GM19324 (cell line): ENCODE data around the gene RARRES2.
"Not testable (repeated sequence)": the region's sequence is repeated elsewhere in the genome, so short reads cannot be mapped to it uniquely, and the experiment has no call there.

Experiments used
- ATAC-seq: cut with Tn5 transposase; IDR thresholded peaks from one replicate; pipeline ENCODE4 v1.9.1; 2021; ENCODE audit warnings: mild to moderate bottlenecking, moderate library complexity; ENCODE audit not compliant: unreplicated experiment, low FRiP score

The RARRES2 gene

DNA sequence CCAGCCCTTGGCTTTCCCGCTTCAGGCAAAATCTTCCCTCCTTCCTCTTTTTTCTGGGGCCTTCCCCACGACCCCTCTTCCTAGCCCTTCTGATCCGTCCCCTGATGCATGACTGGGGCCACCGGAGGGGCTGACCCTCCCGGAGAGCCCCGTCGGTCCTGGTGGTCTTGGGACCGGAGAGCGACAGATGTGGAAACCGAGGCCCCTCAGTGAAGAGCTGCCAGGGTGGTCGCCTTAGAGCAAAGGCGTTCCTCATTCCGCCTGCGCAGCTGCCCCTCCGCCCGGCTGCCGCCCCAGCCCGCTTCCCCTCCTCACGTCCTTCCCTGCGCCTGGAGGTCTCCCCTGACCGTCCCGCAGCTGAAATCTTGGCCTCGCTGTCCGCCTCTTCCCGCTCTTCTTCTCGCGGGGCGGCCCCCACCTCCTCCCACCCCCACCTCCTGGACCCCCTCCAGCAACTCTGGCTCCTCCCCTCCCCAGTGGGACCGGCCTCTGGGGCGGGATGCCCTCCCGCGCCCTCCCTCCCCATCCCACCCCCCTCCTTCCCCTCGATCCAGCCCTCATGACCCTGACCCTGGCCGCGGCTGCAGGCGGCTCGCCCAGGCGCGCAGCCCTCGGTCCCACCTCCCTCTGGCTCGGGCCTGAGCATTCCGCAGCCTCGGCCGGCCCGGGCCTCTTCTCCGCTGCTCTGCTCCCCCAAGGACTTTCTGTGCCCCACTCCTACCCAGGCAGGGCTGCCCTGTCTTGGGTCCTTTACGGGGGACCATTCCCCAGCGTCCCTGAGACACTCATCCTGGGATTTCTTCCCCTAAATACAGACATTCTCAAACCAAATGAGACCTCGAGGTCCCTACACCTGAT, at the start of gene RARRES2:
Gene RARRES2 (minus strand): TSS at position 367 of the 858 bp plus-strand sequence. CDS start 1,020 bp downstream, outside the sequence.
- no peak for ATAC-seq

DNA sequence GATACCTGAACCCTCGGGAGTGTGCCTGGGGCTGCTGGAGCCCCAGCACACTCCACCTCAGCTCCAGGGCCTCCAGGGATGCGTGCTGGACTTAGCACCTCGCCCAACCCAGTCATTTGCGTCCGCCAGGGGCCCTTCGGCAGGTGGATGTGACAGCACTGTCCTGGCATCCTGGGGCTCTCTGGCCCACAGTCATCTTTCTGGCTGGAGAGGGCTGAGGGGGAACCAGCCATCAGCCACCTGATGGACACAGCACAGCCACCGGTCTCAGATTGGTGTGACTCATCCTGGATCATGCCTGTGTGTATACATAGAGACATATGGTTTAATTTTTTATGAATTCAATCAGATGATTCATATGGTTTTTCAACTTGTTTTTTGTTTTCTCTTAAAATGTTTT, 48.8 kb upstream of the RARRES2 start:
- no peak for ATAC-seq

DNA sequence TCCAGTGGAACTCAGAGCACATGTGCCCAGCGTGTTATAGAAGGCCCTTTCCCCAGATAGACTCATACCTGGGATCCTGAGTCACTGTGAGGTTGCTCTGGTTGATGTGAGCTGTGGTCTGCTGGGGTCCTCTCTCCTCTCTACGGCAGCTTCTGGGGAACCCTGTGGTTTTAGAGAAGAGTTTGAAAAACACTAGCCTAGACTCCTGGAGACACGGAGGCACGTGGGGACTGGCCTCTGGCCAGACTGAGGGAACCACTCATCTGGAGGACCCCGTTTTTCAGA, 48.0 kb upstream of the RARRES2 start:
- no peak for ATAC-seq

DNA sequence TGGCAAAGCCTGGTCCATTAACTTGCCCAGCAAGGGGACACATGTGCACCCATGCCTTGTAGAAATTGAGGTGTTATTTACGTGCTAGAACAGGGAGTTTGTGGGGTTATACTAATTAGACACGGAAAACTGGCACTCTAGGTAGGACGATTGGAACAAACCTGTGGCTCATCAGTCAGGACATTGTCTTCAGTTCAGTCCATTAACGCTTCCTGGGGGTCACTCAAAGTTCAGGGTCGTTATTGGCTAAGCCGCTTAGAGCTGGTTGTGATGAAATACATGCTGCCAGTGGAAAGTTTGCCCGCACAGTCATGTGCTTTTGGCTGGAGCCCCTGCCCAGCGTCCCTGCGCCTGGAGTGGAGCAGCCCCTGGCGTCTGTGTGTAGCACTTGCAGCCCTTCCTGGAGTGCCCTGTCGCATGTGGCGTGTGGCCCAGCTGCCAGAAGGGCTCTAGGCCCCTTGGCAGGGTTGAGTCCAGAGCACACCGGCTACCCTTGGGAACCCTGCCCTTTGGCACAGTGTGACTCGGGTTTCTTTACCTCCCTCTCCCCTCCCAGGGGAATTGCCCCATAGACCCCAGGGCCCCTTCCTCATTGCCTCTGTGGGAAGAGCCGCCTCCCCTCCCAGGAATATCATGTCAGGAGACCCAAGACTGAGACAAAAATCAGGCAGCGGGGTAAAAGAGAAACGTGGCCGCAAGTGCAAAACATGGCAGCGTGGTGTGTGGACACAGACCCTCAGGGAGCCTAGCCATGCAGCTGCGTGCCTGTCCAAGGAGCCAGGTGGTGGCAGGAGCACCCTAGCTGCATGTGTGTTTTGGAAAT, 47.5 kb upstream of the RARRES2 start:
- no peak for ATAC-seq

DNA sequence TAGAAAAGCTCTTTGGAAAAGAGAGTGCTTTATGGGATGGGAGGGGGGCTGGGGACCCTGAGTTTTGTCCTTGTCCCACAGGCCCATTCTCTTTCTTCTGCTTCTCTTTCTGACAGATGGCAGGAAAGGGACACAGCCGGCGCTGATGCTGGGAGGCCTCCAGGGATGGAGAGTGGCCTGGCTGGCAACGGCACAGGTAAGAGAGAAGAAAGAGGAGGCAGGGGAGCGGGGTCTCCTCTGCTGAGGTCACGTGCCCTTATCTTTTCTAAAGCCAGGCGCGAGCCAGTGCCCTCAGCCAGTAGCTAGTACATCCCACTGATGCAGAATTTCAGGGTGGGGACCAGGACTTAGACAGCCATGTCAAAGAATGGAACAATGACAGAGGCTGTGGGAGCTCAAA, 46.9 kb upstream of the RARRES2 start:
- ATAC-seq, result no peak

DNA sequence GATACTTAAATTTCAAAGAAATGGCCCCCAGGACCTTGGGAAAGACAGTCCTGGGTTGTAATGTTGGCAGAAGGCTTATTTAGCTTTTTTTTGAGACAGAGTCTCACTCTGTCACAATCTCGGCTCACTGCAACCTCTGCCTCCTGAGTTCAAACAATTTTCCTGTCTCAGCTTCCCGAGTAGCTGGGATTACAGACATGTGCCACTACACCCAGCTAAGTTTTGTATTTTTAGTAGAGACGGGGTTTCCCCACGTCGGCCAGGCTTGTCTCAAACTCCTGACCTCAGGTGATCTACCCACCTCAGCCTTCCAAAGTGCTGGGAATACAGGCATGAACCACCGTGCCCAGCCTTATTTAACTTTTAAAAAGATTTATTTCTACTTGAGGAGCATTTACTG, 44.5 kb upstream of the RARRES2 start:
- ATAC-seq, result not testable (repeated sequence)

DNA sequence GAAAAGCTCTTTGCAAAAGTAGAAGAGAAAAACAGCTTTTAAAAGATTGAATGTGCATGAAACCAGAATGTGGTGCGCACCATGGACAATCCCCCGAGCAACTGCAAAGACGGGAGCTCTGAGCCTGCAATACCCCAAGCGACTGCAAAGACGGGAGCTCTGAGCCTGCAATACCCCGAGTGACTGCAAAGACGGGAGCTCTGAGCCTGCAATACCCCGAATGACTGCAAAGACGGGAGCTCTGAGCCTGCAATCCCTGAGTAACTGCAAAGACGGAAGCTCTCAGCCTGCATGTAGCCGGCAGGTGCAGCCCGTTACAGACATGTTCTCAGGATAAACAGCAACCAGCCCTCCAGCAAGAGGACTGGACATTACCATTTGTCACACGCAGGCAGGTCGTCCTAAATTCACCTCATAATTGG, 43.9 kb upstream of the RARRES2 start:
- no peak for ATAC-seq

DNA sequence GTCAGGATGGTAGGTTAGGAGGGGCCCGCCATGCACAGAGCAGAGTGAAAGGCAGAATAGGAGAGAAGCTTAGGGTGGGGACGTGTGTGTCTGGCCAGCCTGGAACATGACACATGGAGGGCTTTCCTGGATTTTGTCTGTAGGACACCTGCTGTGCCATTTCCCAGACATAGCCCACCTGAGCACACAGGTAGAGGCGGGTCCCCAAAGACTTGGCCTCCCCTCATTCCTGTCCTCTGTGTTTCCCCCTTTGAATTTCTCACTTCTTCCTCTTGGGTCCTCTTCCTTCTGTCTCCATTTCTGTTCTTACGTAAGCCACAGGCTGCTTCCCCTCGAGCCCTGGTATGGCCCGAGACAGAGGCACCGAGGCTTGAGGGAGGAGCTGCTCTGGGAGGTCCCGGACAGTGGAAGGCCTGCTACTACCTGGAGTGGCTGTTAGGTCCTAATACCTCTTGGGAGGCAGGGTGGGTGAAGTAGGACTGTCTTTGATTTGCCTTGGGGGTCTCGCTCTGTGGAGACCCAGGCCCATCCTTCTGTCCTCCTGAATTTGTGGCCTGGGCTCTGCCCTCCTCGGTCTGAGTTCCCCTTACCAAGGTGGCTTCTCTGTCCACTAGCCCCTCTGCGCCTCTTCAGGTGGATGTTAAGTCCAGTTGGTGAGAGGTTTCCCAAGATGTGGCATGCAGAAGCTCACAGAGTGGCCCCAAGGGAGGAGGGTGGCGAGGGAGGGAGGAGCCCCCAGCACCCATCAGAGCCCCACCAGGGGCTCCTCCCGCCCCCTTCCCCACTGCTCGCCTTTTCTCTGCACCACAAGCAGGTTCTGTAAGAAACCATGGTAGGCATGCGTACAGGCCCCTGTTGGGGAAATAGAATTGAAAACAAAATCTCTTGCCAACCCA, 43.2 kb upstream of the RARRES2 start:
- no peak for ATAC-seq

DNA sequence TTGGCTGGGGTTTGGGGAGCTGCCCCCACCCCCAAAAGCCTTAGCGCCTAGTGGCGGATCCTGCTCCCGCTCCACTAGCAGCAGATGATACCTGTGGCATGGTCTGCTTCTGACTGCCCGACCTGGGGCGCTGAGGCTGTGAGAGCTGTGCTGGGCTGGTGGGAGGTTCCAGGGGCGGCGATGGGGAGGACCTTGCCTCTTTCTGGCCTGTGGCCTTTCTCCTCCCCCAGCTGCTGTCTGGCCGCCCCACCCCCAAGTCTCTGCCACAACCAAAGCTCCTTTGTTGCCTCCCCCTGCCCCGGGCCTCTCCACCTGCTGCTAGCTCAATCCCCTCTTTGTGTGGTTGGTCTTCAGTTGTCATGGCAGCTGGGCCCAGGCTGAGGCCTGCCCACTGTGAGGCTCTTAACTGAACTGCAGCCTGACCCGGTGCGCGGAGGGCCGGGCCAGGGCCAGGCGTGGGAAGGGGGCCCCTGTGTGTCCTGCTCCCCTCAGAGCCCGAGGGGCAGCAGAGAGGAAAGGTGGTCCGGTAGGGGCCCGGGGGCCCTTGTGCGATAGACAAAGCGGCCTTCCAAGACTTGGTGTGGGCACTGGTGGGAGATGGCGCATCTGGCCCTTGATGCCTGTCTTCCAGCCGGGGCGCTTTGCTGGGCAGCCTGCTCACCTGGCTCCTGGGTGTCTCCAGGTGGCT, 42.4 kb upstream of the RARRES2 start:
- no peak for ATAC-seq

DNA sequence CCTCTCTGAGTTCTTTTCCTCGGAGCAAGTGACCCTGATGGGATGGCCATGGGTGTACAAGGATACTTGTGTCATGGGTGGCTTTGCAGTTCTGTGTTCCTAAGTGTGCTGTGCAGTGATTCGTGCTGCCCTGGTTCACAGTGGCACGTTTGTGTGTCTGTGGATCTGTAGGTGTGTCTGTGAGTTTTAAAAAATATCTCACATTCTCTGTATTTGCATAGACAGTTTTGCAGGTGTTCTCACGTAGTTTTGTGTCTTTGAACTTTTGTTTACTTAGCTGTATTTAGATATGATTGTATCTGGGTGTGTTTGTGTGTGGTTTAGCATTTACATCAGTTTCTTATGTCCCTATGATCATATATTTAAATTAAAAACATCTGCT, 41.4 kb upstream of the RARRES2 start:
- no peak for ATAC-seq

DNA sequence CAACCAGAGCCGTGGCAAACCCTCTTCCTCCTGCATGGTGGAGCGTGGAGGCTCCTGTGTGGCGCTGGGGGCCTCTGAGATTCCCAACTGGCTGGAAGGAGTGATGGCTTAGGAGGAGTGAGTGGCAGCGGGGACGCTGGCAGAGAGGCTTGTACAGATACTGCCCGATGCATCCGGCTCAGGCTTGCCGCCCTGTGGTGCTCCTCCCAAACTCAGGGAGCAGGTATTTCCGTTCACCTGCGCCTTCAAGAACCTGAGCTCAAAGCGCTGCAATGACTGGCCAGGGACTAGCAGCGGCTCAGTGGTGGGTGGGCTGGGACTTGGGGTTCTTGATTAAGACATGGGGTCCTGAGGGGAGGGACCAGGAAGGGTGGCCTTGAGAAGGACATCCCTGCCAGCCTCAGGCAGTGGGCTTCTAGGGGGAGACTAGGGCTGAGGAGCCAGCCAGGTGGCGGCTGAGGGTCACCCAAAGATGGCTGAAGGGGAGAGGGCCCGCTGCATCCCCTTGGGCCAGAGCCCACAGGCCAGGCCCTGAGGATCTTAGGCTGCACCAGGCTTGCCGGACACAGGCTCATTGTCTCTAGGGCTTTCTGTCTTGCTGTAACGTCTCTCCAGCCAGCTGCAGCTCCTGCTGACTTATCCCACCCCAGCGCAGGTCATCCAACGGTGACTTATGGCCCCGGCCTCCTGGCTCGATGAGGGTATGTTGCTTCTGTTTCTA, 40.9 kb upstream of the RARRES2 start:
- no peak for ATAC-seq

DNA sequence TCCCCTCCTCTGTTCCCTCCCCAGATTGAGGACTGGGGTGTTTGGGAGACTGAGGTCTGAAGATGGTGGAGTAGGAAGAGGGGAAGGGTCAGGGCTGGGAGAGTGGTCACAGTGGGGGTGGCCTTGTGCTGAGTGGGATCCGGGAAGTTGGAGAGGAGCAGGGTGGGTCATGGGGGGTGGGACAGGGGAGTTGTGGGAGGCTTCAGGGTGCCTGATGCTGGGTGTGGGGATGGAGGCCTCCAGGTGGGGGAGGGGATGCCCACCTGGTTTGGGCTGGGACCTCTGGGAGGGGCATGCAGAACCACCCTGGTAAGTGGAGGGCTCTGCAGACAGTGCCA, 40.3 kb upstream of the RARRES2 start:
- no peak for ATAC-seq

DNA sequence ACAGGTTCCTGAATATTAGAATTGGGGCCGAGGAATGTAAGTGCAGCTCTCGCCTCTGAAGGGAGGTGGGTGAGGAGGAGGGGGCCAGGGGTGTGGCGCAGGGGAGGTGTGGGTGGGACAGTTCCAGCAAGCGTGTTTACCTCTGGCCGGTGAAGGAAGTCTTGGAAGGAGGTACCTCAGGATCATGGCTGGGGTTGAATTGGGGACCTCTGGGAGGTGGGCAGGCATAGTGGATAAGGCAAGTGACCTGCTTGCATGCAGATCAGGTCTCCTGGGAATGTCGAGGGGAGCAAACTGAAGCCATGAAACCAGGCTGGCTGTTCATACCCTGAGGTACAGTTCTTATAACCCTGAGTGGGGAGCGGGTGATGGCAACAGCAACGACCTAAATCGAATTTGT, 39.7 kb upstream of the RARRES2 start:
- ATAC-seq, result no peak

DNA sequence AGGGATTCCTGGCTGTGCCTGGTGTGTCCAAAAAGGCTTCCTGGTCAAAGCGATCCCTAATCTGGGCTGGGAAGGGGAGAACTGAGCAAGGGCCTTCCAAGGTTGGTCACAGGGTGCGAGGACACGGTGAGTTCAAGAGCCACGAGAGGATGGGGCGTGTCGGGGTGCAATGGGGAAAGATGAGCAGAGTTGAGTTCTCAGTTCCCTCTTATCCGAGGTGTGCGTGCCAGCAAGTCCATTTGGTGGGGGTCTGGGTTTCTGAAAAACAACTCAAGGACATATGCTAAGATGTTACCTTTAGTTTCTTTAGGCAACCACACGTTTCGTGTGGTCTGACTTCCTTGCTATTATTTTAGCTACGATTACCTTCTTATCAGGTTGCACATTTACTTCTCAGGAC, 39.0 kb upstream of the RARRES2 start:
- ATAC-seq, result no peak

DNA sequence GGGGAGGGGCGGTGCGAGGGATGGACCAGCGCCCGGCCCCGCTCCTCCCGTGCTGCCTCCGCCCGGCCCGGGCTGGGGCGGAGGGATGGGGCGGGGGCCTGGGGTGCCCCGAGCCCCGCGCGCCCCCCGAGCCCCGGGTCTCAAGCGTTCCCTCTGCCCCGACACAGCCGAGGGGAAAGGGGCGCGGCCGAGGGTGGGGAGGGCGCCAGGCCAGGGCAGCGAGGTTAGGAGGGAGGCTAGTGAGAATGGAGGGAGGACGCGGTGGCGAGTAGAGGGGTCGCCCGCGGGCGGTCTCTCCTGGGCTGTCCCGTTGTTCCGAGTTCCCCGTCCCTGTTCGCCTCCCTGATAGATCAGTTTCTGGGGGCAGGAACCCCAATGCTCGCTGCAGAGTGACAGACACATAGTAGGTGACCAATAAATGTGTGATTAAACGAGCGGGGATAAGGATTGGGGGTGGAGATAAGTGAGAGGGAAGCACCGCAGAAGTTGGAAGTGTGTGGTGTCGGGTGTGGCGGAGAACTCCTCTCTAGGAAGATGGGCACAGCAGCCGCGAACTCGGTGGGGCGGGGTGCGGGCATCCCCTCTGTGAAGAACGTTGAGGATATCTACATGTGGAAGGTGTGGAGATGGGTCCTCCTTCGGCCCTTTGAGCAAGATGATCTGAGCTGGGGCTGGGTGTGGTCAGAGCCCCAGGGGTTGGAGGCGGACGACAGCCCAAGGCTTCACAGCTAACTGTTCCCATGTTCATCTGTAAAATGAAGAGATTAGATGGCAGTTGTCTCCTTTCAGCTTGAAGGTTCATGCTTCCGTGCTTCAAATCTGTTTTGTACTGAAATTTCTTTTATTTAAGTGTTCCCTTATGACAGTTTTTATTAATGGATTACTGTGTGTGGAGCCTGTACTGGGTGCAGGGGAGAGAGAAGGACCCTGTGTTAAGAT, 38.3 kb upstream of the RARRES2 start:
- ATAC-seq, result no peak

DNA sequence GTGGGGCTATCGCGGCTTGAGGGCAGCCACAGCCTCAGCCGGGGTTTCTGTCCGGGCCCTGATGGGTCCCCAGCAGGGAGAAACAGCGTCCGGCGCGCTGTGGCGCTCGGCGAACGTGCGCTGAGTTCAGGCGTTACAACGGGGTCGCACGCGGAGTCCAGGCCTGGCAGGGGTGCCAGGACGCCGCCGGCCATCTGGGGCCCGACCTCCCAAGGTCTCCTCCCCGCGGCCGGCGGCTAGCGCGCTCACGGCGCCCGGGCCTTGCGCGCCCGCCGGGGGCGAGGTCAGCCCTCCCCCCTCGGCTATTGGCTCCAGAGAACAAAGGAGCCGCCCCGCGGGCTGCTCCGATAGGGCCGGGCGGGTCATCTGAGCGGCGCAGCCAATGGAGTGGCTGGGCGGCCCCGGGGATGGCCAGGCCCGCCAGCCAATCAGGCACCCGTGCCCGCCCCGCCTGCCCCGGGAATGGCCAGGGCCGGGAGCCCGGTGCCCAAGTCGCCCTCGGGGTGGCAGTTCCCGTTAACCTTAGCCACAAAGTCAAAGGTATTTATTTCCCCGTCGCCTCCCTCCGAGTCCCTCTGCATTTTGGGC, 37.5 kb upstream of the RARRES2 start, which contains the start of gene ZNF775:
Gene ZNF775 (plus strand): TSS at position 478 of the 588 bp plus-strand sequence. CDS start 9,141 bp downstream, outside the sequence.
- ATAC-seq, result peak; percentile 73

DNA sequence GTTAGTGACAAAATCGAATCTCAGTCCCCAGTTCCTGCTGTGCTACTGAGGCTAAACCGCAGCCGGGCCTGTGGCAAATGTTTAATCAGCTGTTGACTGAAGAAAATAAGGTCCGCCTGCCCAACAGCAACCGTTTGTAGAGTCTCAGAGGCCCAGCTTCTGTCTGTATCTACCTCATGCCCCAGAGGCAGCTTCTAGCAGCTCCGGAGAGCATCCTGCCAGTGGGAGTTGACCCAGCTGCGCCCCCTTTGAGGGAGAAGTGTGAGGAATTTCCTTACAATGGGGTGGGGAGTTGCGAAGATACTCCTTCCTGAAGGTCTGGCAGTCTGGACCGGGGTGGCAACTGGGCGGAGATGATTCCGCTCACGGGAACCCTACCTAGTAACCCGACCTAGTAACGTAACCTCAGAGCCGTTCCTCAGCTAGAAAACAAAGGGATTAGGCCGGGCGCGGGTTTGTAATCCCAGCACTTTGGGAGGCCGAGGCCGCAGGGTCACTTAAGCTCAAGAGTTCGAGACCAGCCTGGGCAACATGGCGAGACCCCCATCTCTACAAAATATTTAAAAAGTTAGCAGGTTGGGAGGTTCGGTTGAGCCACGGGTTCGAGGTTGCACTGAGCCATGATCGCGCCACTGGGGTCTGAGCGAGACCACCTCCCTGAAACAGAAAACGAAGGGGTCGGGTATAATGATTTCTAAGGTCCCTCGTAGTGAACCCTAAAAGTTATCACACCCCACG, 36.9 kb upstream of the RARRES2 start:
- no peak for ATAC-seq

DNA sequence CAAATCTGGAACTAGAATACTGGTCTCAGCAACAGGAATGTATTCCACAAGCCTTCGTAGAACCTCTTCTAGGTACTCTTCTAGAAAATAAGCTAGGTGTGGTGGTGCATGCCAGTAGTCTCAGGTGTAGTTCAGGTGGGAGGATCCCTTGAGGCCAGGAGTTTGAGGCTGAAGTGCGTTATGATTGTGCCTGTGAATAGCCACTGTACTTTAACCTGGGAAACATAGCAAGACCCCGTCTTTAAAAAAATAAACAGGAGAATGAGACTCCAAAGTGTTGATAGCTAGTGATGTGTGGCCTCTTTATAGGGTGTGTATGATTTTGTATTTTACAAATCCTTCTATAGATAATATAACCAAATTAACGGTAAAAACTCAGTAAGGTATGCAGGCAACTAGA, 36.2 kb upstream of the RARRES2 start:
- no peak for ATAC-seq
